ENCODE results near the gene GRIN3B.

Gene GRIN3B

GRCh38 chr19:964116-964520, 36.1 kb upstream of the GRIN3B start:
- no peak for DNase-seq (ENCODE audit: extremely low read depth in 1 of 2, low read depth in 1 of 2)

- no peak for DNase-seq (ENCODE audit: extremely low read depth in 1 of 2, low read depth in 1 of 2)
Measured at GRCh38 chr19:964761-965694, 35.2 kb upstream of the GRIN3B start.

- DNase-seq (ENCODE audit: extremely low read depth in 1 of 2, low read depth in 1 of 2) = no peak
Measured at GRCh38 chr19:966485-967088, 33.6 kb upstream of the GRIN3B start.

- no peak for DNase-seq (ENCODE audit: extremely low read depth in 1 of 2, low read depth in 1 of 2)
Measured at GRCh38 chr19:970695-971094, 29.5 kb upstream of the GRIN3B start.

GRCh38 chr19:971795-972194, 28.4 kb upstream of the GRIN3B start:
- DNase-seq (ENCODE audit: extremely low read depth in 1 of 2, low read depth in 1 of 2) = no peak

- no peak for DNase-seq (ENCODE audit: extremely low read depth in 1 of 2, low read depth in 1 of 2)
Measured at GRCh38 chr19:972281-972680, 27.9 kb upstream of the GRIN3B start.

GRCh38 chr19:973726-974563, 26.3 kb upstream of the GRIN3B start:
- no peak for DNase-seq (ENCODE audit: extremely low read depth in 1 of 2, low read depth in 1 of 2)

GRCh38 chr19:974564-975257, 25.5 kb upstream of the GRIN3B start:
- no peak for DNase-seq (ENCODE audit: extremely low read depth in 1 of 2, low read depth in 1 of 2)

- no peak for DNase-seq (ENCODE audit: extremely low read depth in 1 of 2, low read depth in 1 of 2)
Measured at GRCh38 chr19:976476-976875, 23.7 kb upstream of the GRIN3B start.

GRCh38 chr19:977058-977464, 23.2 kb upstream of the GRIN3B start:
- no peak for DNase-seq (ENCODE audit: extremely low read depth in 1 of 2, low read depth in 1 of 2)

GRCh38 chr19:979318-979741, 20.9 kb upstream of the GRIN3B start:
- no peak for DNase-seq (ENCODE audit: extremely low read depth in 1 of 2, low read depth in 1 of 2)

- no peak for DNase-seq (ENCODE audit: extremely low read depth in 1 of 2, low read depth in 1 of 2)
Measured at GRCh38 chr19:980133-980998, 19.9 kb upstream of the GRIN3B start.

GRCh38 chr19:982567-983170, 17.6 kb upstream of the GRIN3B start:
- peak in 1 of 2 donors; percentile 70 for DNase-seq (ENCODE audit: extremely low read depth in 1 of 2, low read depth in 1 of 2)

GRCh38 chr19:984165-984967, 15.9 kb upstream of the GRIN3B start, which contains the start of gene WDR18:
WDR18 (plus strand) TSS chr19:984345; CDS start chr19:984354, 9 bp downstream.
- peak; percentile 72 to 87 for DNase-seq (ENCODE audit: extremely low read depth in 1 of 2, low read depth in 1 of 2)

GRCh38 chr19:986083-986482, 14.1 kb upstream of the GRIN3B start:
- DNase-seq (ENCODE audit: extremely low read depth in 1 of 2, low read depth in 1 of 2) = no peak

- DNase-seq (ENCODE audit: extremely low read depth in 1 of 2, low read depth in 1 of 2) = no peak
Measured at GRCh38 chr19:988081-988480, 12.1 kb upstream of the GRIN3B start.

GRCh38 chr19:988510-988909, 11.7 kb upstream of the GRIN3B start:
- DNase-seq (ENCODE audit: extremely low read depth in 1 of 2, low read depth in 1 of 2) = no peak

GRCh38 chr19:989381-990081, 10.7 kb upstream of the GRIN3B start:
- no peak for DNase-seq (ENCODE audit: extremely low read depth in 1 of 2, low read depth in 1 of 2)

All from activated CD8-positive, alpha-beta memory T cell treated with anti-CD3 and anti-CD28 coated beads for 1 hour (primary cell).